ENCODE results near the gene PPP1R12B. TPM values are rescaled to one million over a fixed set of nuclear protein-coding genes. Genes with fewer than 3 reads are reported as not detected.
A peak's percentile ranks its signal among the peaks of the same experiment; 100 is the strongest.
"Not testable (repeated sequence)": the region's sequence is repeated elsewhere in the genome, so short reads cannot be mapped to it uniquely, and the experiment has no call there.

Gene PPP1R12B
- total and polyA plus RNA-seq, 8 donors = 4.4 to 29.4 (median 13.7) TPM

GRCh38 chr1:202365092-202365815 lies 16.8 kb downstream of the PPP1R12B start:
- intact Hi-C loops (cut with DNase I) = no loop called here
- DNase-seq = no peak
- no peak for FAIRE-seq
- Histone ChIP-seq H3K27me3 (no peaks in the 10 kb centered on the region), H3K4me3 (no peak overlapping the region), H3K9me3 (no peaks in the 10 kb centered on the region), H3K36me3 (no peaks in the 10 kb centered on the region), H3K27ac (no peak overlapping the region), H3K4me1 (peaks cover 0 to 5% (median 0%) of the 10 kb centered on the region in 3 donors)
- WGBS, 2 donors = 84 to 87% methylated on average over 4 of the region's 4 CpGs
- no peak for TF ChIP-seq CTCF (IDR thresholded peaks at IDR 0.05)
- ATAC-seq = peak in 1 of 4 donors; percentile 47

- WGBS, 2 donors = 78 to 90% methylated on average over 1 of the region's 1 CpG
- TF ChIP-seq CTCF (IDR thresholded peaks at IDR 0.05) = no peak
- intact Hi-C loops (cut with DNase I) = no loop called here
Measured at GRCh38 chr1:202367271-202367670, 18.8 kb downstream of the PPP1R12B start.

GRCh38 chr1:202370906-202371305 lies 22.4 kb downstream of the PPP1R12B start:
- H3K36me3 ChIP-seq; H3K27me3 ChIP-seq; DNase-seq; H3K4me1 ChIP-seq; H3K4me3 ChIP-seq; FAIRE-seq; H3K27ac ChIP-seq; intact Hi-C loops (cut with DNase I); ATAC-seq; H3K9me3 ChIP-seq: not testable (repeated sequence)
- 92 to 94% methylated on average over 4 of the region's 4 CpGs for WGBS, 2 donors

More at GRCh38 chr1:202367271-202367670, 18.8 kb downstream of the PPP1R12B start:
- no peak for FAIRE-seq
- Histone ChIP-seq H3K27ac (no peak overlapping the region), H3K36me3 (no peaks in the 10 kb centered on the region), H3K4me1 (peaks cover 0 to under 1% (median 0%) of the 10 kb centered on the region in 3 donors), H3K27me3 (no peaks in the 10 kb centered on the region), H3K9me3 (no peaks in the 10 kb centered on the region), H3K4me3 (no peak overlapping the region)
- no peak for DNase-seq
- no peak for ATAC-seq

GRCh38 chr1:202374099-202374498 lies 25.6 kb downstream of the PPP1R12B start:
- FAIRE-seq (no peak), DNase-seq (no peak), ATAC-seq (peak in 2 of 4 donors; percentile 18 to 64)
- intact Hi-C loops (cut with DNase I) = no loop called here
- H3K36me3 ChIP-seq = no peaks in the 10 kb centered on the region
- no peaks in the 10 kb centered on the region for H3K9me3 ChIP-seq
- no peak for TF ChIP-seq CTCF (IDR thresholded peaks at IDR 0.05)
- H3K4me3 ChIP-seq = no peak overlapping the region
- H3K4me1 ChIP-seq = no peaks in the 10 kb centered on the region
- no peak overlapping the region for H3K27ac ChIP-seq
- H3K27me3 ChIP-seq = no peaks in the 10 kb centered on the region

- ATAC-seq; DNase-seq; H3K27ac ChIP-seq; H3K4me3 ChIP-seq; H3K4me1 ChIP-seq; H3K9me3 ChIP-seq; FAIRE-seq; H3K36me3 ChIP-seq; H3K27me3 ChIP-seq; intact Hi-C loops (cut with DNase I): not testable (repeated sequence)
- 95 to 98% methylated on average over 3 of the region's 3 CpGs for WGBS, 2 donors
Measured at GRCh38 chr1:202375175-202375574, 26.7 kb downstream of the PPP1R12B start.

GRCh38 chr1:202376247-202376646 lies 27.7 kb downstream of the PPP1R12B start:
- intact Hi-C loops (cut with DNase I) = no loop called here
- no peaks in the 10 kb centered on the region for H3K27me3 ChIP-seq
- no peaks in the 10 kb centered on the region for H3K9me3 ChIP-seq
- DNase-seq (no peak), ATAC-seq (no peak), FAIRE-seq (no peak)
- no peaks in the 10 kb centered on the region for H3K36me3 ChIP-seq
- TF ChIP-seq CTCF (IDR thresholded peaks at IDR 0.05) = no peak
- H3K27ac ChIP-seq = no peak overlapping the region
- 45 to 66% methylated on average over 1 of the region's 1 CpG for WGBS, 2 donors
- H3K4me3 ChIP-seq = no peak overlapping the region
- peaks cover 0 to 10% (median 0%) of the 10 kb centered on the region in 3 donors for H3K4me1 ChIP-seq
